ENCODE results near the gene TEP1. TPM values are rescaled to one million over a fixed set of nuclear protein-coding genes. Genes with fewer than 3 reads are reported as not detected.

TEP1 gene
- total and polyA plus RNA-seq, 2 of the 13 experiments (the other 11 are each of a cell fraction or from before 2014, with no cell fraction given) = 11.0 to 12.8 TPM

DNA sequence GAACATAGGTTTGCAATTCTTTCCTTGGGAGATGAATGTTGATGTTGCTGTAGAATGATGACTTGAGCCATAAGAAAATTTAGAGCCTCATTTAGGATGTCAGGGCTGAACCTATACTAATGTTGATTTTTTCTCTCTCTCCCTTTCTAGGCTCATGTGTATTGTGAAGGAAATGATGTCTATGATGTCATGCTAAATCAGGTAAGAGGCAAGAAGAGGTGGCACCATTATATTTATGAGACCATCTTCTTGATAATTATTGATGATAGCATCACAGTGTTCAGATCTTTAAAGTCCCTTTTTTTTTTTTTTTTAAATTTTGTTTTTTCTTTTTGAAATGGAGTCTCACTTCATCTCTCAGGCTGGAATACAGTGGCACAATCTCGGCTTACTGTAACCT lies 66.6 kb downstream of the TEP1 start:
- WGBS (ENCODE audit: low lambda C conversion rate) = 97% methylated on average over 1 of the region's 1 CpG
- BruUV-seq (replicated peaks) = no TSS peak
- no peaks in the 10 kb centered on the region; a peak in 1 of 5 replicates for H3K27me3 ChIP-seq (ENCODE audit: control insufficient read depth in 1 of 2, insufficient read depth in 2 of 2, low read length in 2 of 2)

DNA sequence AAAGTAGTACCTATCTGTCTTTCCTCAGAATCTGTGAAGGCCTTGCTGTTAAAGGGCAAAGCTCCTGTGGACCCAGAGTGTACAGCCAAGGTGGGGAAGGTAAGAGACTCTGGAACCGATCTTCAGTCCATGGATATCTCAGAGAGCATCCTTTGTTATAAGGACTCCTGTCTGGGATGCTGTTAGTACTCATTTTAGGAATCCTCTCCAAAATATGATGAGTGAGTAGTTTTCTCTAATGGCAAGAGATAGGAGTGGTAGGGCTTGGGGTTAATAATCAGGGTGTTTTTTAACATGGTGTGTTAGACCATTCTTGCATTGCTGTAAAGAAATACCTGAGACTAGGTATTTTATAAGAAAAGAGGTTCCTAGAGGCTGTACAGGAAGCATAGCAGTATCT lies 67.9 kb downstream of the TEP1 start:
- no peaks in the 10 kb centered on the region; a peak in 1 of 5 replicates for H3K27me3 ChIP-seq (ENCODE audit: control insufficient read depth in 1 of 2, insufficient read depth in 2 of 2, low read length in 2 of 2)
- in situ Hi-C loops (cut with HindIII; ENCODE audit: extremely low pct_ligation_motif_present, low pct_unique_long_range_greater_than_20kb) (loop anchor here (25.0 kb wide), 2 partner anchors 117 to 642 kb away; partner anchors contain the start of genes APEX1, METTL17, OSGEP and PIP4P1), intact Hi-C loops (cut with micrococcal nuclease; ENCODE audit: unreplicated experiment) (no loop called here)
- ATAC-seq (no peak), DNase-seq (ENCODE audit: low spot score) (no peak), FAIRE-seq (no peak)
- WGBS (ENCODE audit: low lambda C conversion rate) = 100% methylated on average over 1 of the region's 1 CpG
- no peaks in the 10 kb centered on the region for H3K9me3 ChIP-seq (ENCODE audit: low read length)
- no peak overlapping the region for H3K9ac ChIP-seq (ENCODE audit: insufficient read depth, low read depth, low read length)
- peaks cover 12% of the 10 kb centered on the region for H3K79me2 ChIP-seq (ENCODE audit: insufficient read depth, low read length)
- no peak overlapping the region for H2AFZ ChIP-seq (ENCODE audit: low read length)
- BruUV-seq (replicated peaks) = no TSS peak
- H3K27ac ChIP-seq (ENCODE audit: extremely low read length, insufficient read depth, low read length) = no peak overlapping the region
- H3K4me1 ChIP-seq (ENCODE audit: insufficient read depth, low read length) = peaks cover 25% of the 10 kb centered on the region
- no peaks in the 10 kb centered on the region for H4K20me1 ChIP-seq (ENCODE audit: insufficient read depth, low read length)
- H3K4me2 ChIP-seq (ENCODE audit: low read depth, low read length) = no peak overlapping the region
- POLR2A ChIA-PET = interaction anchor here (5.8 kb wide), 1 partner anchor 16 kb away, joined by 139 read pairs; the partner anchor contains the start of gene CCNB1IP1
- TF ChIP-seq MAFK (conservative IDR thresholded peaks at IDR 0.05 in 1 of 2, IDR thresholded peaks at IDR 0.05 in 1 of 2; ENCODE audit: low read length in 2 of 2) = peak; percentile 40 to 50; a peak in 2 of 4 replicates
- TF ChIP-seq MAFF (IDR thresholded peaks at IDR 0.05; ENCODE audit: low read depth, low read length) = peak; percentile 31; the same call in 1 of the 2 replicates
- TF ChIP-seq ARNT2 (CRISPR knock-in tag; IDR thresholded peaks at IDR 0.05; ENCODE audit: low read depth) = no peak
- peaks cover 6 to 27% of the 10 kb centered on the region in 2 experiments; a peak in 4 of 5 replicates for H3K36me3 ChIP-seq (replicated peaks in 1 of 2; ENCODE audit: control insufficient read depth in 1 of 2, insufficient read depth in 2 of 2, low read length in 2 of 2)
- CTCF ChIA-PET (ENCODE audit: low intra/inter-chr PET ratio, low total read pairs) = no interaction called here
- H3K4me3 ChIP-seq (replicated peaks in 1 of 3; ENCODE audit: insufficient read depth in 1 of 3, low read depth in 2 of 3, low read length in 3 of 3) = no peak overlapping the region

More for the DNA sequence above, 66.6 kb downstream of the TEP1 start:
- Histone ChIP-seq H4K20me1 (ENCODE audit: insufficient read depth, low read length) (no peaks in the 10 kb centered on the region), H3K9ac (ENCODE audit: insufficient read depth, low read depth, low read length) (no peak overlapping the region), H3K9me3 (ENCODE audit: low read length) (no peaks in the 10 kb centered on the region), H3K36me3 (replicated peaks in 1 of 2; ENCODE audit: control insufficient read depth in 1 of 2, insufficient read depth in 2 of 2, low read length in 2 of 2) (peaks cover 6 to 38% of the 10 kb centered on the region in 2 experiments), H3K79me2 (ENCODE audit: insufficient read depth, low read length) (peaks cover 12% of the 10 kb centered on the region), H3K4me2 (ENCODE audit: low read depth, low read length) (no peak overlapping the region), H3K4me3 (replicated peaks in 1 of 3; ENCODE audit: insufficient read depth in 1 of 3, low read depth in 2 of 3, low read length in 3 of 3) (no peak overlapping the region), H3K4me1 (ENCODE audit: insufficient read depth, low read length) (peaks cover 25% of the 10 kb centered on the region), H2AFZ (ENCODE audit: low read length) (no peak overlapping the region), H3K27ac (ENCODE audit: extremely low read length, insufficient read depth, low read length) (no peak overlapping the region)
- in situ Hi-C loops (cut with HindIII; ENCODE audit: extremely low pct_ligation_motif_present, low pct_unique_long_range_greater_than_20kb) = loop anchor here (25.0 kb wide), 2 partner anchors 116 to 641 kb away; partner anchors contain the start of genes APEX1, METTL17, OSGEP and PIP4P1
- no peak for DNase-seq (ENCODE audit: low spot score)
- CTCF ChIA-PET (ENCODE audit: low intra/inter-chr PET ratio, low total read pairs) = no interaction called here
- no peak for FAIRE-seq
- no peak for ATAC-seq
- intact Hi-C loops (cut with micrococcal nuclease; ENCODE audit: unreplicated experiment) = no loop called here
- POLR2A ChIA-PET = no interaction called here
- TF ChIP-seq E2F2 (CRISPR knock-in tag; IDR thresholded peaks at IDR 0.05; ENCODE audit: borderline replicate concordance) = no peak
- peak; percentile 87 for TF ChIP-seq ATF7 (IDR thresholded peaks at IDR 0.05)
- no peak for TF ChIP-seq ATF7 (CRISPR knock-in tag; IDR thresholded peaks at IDR 0.05)
